Medulla oblongata (tissue), 1 donor: ENCODE results near the gene AXL.
A peak's percentile ranks its signal among the peaks of the same experiment; 100 is the strongest.
"Not testable (repeated sequence)": the region's sequence is repeated elsewhere in the genome, so short reads cannot be mapped to it uniquely, and the experiment has no call there.

Source experiments
- DNase-seq: peaks from one replicate; pipeline ENCODE4 v3.0.0-alpha.2; 2015; ENCODE audit errors: extremely low spot score

AXL gene

DNA sequence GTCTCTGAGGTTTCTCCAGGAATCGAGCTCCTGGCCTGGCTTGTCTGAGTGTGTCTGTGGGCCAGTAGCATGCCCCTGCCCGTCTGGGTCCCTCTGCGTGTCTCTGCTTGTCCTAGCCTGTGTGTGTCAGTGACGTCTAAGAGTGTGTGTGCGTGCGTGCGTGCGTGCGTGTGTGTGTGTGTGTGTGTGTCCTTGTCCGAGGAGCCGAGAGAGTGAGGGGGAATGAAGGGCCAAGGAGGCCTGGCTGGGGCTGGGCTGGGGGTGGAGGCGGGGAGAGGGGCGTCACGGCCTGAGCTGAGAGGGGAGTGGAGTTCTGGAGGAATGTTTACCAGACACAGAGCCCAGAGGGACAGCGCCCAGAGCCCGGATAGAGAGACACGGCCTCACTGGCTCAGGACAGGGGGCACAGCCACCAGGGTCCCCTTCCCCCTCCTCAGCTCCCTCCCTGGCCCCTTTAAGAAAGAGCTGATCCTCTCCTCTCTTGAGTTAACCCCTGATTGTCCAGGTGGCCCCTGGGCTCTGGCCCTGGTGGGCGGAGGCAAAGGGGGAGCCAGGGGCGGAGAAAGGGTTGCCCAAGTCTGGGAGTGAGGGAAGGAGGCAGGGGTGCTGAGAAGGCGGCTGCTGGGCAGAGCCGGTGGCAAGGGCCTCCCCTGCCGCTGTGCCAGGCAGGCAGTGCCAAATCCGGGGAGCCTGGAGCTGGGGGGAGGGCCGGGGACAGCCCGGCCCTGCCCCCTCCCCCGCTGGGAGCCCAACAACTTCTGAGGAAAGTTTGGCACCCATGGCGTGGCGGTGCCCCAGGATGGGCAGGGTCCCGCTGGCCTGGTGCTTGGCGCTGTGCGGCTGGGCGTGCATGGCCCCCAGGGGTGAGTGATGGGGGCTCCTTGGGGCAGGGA, at the start of gene AXL:
Gene AXL, plus strand, starts transcription at position 609 of the 893 bp plus-strand sequence. Its CDS starts 170 bp downstream, at position 779.
- peak; percentile 83 for DNase-seq

DNA sequence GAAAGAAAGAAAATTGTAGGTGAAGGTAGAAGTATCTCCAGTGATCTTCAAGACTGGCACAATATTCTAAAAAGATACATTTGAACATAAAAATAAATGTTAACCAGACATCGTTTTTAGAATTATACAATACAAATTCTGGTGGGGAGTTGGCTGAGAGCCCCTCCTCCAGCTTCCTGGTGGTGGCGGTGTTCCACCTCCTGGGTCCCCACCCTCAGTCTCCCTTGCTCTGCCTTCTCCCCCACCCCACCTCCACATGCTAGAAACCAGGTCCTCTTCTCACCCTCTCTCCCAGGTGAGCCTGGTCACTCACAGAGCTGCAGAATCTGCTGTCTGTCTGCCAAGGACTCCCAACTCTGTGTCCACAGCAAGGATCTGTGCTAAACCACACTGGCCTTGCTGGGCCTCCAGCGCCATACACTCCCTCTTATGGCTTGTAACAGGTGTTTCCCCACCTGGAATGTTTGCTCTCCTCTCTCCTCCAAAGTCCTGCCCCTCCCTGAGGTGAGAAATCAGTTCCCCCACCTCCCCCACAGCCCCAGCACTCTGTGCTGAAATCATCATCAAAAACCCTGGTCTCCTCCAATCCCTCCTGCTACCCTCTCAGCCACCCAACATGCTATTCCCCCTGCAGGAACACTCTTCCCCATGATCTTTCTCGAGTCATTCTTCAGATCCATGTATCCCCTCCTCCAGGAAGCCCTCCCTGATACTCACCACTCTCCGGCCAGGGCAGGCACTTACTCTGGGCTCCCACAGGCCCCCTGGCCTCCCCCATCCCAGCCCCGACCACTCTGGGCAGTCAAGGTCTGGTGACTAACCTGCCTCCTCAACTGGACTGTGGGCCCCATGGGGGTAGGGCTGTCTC, 46.5 kb upstream of the AXL start:
- DNase-seq, result no peak

DNA sequence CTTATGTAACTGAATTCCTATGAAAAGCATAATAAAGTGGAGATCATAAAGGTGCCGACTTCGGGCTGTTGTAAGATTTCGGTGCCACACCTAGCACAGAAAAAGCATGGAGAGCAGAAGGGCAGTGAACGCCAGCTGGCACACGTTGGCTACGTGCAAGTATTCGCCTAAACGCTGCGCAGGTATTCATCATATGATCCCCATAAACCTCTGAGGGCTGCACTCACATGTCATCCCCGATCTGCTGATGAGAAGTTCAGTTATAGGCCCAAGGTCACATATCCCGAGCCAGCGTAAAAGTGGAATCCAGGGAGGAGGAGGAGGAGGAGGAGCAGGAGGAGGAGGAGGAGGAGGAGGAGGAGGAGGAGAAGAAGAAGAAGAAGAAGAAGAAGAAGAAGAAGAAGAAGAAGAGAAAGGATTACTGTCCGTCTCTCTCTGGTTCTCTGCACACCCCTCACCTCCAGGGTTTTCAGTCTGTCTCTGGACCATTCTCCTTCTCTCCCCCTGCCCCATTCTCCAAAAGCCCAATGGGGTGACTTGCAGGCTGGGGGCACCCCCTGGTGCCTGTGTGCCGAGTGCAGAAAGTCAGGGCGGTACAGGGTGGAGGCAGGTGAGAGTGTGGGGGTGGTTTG, 44.6 kb upstream of the AXL start:
- DNase-seq, result no peak

DNA sequence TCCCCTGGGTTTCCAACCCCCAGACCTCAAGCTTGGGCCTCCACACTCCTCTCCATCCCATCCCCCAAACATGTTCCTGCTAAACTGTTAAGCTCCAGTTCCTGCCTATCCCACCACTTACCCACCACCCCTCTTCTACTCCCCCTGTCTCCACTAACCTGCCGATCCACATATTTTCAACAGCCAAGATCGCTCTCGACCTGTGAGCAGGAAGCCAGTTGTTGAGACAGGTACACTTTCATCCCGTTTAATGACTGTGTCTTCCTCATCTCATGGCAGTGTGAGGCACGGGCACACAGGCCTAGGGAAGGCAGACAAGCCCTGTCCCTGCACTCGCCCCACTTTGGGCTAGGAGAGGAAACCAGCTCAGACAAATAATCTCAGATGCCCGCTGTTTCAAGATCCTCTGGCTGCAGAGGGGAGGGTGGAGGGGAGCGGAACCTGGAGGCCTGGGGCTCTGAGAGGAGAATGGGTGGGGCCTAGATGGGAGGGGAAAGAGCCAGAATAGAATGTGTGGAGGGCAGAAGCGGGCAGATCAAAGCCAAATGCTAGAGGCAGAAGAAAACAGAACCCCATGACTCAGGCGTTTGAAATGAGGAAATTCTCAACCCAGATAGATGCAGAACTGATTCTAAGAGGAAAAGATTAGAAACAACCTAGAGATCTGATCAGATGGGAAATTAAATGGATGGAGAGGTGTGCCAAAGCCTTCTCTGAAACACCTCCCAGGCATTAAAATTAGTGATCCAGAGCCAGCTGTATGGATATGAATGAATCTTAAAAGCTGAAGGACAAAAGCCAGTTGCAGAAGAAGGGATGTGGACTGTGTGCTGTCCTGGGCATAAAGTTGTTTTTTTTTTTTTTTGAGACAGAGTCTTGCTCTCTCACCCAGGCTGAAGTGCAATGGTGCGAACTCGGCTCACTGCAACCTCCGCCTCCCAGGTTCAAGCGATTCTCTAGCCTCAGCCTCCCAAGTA, 42.9 kb upstream of the AXL start:
- peak; percentile 83 for DNase-seq

DNA sequence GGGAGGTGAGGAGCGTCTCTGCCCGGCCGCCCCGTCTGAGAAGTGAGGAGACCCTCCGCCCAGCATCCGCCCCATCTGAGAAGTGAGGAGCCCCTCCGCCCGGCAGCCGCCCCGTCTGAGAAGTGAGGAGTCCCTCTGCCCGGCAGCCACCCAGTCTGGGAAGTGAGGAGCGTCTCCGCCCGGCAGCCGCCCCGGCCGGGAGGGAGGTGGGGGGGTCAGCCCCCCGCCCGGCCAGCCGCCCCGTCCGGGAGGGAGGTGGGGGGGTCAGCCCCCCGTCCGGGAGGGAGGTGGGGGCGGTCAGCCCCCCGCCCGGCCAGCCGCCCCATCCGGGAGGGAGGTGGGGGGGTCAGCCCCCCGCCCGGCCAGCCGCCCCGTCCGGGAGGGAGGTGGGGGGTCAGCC, 38.9 kb upstream of the AXL start:
- not testable (repeated sequence) for DNase-seq

DNA sequence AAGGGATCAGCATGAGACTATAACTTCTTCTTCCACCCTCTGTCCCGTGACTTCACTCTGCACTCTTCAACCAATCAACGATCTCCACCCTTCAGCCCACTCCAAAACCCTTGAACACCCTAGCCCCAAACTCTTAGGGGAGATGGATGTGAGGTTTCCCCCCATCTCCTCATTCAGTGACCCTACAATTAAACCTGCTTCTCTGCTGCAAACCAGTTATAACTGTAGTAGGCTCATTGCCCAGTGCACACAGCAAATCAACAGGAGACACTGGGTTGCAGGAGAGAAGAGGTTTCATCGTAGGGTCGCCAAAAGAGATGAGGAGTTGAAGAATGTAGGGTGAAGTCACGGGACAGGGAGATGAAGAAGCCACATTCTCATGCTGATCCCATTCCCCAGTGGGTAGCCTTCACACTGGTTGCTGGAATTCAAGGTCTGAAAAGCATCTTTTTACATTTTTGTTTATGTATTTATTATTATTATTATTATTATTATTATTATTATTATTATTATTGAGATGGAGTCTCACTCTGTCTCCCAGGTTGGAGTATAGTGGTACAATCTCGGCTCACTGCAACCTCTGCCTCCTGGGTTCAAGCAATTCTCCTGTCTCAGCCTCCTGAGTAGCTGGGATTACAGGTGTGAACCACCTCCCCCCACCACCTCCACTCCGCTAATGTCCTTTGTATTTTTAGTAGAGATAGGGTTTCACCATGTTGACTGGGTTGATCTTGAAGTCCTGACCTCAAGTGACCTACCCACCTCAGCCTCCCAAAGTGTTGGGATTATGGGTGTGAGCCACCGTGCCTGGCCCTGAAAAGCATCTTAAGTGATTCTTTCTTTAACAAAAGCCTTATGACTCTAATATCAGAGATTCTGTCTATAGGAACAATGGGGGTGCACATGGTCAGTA, 31.8 kb upstream of the AXL start:
- no peak for DNase-seq

DNA sequence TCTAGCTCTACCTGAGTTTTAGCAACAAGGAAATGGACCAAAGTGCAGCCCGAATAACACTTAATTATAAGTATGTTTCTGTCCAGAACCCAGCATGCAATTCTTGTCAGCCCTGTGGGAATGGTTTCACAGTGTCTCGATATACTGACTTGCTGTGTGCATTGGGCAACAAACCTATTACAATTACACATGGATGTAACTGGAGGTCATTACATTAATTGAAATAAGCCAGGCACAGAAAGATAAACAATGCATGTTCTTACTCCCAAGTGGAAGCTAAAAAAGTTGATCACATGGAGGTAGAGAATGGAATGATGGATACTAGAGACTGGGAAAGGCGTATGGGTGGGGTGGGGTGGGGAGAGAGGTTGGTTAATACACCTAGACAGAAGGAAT, 31.1 kb upstream of the AXL start:
- DNase-seq, result no peak

DNA sequence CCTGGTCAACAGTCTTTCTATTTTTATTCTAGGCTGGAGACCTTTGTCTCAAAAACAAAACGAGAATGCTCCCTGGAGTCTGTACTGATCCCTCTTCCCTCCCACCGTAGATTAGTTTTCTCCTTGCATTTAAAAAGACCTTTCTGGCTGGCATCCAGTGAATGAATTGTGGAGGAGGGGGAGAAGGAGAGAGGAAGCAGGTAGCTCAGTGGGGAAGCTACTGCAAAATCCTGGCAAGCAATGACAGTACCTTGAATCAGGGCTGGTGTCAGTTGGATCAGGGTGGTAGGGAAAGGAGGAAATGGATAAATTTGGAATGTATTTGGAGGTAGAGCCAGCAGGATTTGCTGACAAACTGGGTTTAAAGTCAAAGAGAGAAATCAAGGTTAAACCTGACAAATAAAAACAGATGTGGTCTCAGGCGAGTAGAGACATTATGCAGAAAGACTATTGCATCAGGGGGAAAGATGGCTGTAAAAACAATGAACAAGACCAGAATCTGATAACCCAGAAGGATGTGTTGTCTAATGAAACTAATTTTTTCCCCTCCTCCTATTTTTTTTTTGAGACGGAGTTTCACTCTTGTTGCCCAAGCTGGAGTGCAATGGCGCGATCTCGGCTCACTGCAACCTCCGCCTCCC, 29.5 kb upstream of the AXL start:
- no peak for DNase-seq

DNA sequence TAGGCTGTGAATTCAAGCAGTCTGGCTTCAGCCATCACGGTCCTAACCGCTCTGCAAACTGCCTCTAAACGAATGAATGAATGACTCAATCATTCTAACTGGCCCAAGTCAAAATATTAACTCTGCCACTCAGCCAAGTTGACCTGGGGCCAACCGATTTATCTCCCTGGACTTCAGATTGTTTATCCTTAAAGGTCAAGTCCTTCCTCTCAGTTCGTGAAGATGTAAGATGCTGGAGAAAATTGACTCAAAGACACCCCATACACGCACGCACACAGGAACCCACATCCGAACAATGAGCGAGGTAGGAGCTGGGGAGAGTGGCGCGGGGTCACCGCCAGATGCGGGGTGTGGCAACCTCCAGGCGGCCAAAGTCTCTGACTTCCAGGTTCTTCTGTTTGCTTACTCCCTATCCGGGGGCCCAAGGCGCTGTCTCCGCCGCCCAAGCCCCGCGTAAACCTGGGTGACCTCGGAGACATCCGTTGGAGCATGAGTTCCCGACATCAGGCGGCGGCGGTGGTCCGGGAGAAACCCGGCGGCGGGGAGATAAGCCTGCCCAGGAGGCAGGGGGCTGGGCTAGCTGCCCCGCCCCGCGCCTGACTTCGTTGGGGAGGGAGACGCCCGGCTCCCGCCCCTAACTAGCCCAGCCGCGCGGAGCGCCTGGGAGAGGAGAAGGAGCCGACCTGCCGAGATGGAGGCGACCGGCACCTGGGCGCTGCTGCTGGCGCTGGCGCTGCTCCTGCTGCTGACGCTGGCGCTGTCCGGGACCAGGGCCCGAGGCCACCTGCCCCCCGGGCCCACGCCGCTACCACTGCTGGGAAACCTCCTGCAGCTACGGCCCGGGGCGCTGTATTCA, 26.2 kb upstream of the AXL start, which contains the start of gene CYP2S1:
Gene CYP2S1, plus strand, starts transcription at position 646 of the 856 bp plus-strand sequence. Its CDS starts 46 bp downstream, at position 692.
- no peak for DNase-seq

DNA sequence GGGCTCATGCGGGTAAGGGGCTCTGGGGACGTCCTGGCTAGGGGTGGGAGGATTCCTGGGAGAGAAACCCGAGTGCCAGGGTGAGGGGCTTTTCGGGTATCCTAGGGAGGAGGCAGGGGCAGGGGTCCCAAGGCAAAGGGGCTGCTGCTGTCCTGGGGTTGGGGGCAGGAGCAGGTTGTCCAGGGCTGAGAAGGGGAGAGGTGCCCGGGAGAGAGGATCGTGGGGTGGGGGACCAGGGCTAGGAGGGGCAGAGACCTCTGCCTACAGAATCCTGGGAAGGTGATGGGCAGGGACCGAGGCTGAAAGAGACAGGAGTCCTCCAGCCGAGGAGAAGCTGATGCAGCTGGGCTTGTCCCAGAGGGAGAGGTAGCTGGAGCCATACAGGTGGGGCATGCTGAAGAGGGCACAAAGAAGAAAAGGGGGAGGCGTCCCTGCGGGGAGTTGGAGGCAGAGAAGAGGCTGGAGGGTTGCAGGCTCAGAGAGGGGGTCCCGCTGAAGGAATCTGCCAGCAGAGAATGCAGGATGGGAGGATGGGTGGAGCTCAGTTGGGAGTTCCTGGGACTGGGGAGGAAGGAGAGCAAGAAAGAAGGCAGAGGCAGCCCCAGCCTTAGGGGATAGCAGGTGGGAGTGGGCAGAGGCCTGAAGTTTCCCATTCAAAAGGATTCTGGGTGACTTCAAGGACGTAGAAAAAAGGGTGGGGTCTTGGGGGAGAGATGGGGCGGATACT, 25.4 kb upstream of the AXL start:
- no peak for DNase-seq

DNA sequence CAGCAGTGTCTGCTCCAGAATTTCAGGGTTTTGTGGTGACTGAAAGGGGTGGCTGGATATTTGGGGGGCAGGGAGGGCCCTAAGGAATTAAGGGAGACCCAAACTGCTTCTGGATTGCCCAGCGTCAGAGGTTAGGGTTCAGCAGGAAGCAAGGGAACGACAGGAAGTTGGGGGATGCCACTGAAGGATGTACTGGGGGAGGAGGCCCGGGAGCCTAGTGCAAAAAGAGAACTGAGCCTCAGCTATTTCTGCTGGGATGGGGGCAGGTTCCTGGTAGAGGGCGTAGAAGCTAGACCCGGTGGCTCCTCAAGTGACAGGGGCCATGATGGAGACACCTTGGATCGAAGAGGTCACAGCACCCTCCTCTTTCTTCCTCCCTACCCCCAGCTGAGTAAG, 24.9 kb upstream of the AXL start:
- DNase-seq, result no peak

DNA sequence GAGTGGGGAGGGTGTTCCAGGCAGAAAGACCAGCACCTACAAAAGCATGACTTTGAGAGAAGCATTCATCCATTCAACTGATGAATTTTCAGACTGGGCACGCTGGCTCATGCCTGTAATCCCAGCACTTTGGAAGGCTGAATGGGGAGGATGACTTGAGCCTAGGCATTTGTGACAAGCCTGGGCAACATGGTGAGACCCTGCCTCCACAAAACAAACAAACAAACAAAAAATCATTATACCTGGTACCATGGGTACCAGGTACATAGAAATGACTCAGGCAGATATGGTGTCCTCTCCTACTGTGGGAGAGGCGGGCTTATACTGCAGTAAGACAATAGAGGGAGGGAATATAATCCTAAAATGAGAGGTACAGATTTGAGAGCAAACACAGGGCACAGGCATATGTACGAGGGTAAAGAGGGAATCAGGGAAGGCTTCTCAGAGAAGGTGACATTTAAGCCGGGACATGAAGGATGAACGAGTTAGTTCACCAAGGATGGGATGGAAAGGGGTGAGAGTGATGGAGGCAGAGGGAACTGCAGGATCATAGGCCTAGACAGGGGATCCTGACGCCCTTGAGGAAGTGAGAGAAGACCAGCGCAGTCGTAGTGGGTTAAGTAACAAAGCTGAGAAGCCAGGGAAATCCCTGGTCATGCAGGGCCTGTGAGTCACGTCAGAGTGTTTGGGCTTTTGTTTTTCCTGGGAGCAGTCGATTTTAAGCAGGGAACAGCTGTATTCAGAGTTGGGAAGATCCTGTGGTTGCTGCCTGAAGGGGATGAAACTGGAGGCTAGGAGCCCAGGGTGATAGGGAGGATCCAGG, 23.1 kb upstream of the AXL start:
- peak; percentile 40 for DNase-seq

DNA sequence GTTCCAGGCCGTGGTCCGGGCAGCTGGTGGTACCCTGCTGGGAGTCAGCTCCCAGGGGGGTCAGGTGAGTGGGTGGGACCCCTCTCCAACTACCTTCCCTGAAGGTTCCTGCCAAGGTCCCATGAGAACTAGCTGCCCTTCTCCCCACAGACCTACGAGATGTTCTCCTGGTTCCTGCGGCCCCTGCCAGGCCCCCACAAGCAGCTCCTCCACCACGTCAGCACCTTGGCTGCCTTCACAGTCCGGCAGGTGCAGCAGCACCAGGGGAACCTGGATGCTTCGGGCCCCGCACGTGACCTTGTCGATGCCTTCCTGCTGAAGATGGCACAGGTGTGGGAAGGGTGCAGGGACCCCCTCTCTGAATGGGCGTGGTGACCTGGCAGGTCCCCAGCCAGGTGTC, 20.5 kb upstream of the AXL start:
- no peak for DNase-seq

DNA sequence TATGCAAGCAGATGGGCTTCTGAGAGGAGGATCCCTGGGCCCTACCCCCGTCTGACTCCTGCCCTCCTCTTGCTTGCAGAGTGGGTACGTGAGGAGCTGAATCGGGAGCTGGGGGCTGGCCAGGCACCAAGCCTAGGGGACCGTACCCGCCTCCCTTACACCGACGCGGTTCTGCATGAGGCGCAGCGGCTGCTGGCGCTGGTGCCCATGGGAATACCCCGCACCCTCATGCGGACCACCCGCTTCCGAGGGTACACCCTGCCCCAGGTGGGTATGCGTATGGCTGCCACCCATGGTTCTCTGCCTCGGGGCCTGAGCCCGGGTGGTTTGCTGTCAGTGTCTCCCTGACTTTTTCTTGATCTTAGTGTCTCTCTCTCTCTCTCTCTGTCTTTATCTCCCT, 15.7 kb upstream of the AXL start:
- DNase-seq, result no peak

DNA sequence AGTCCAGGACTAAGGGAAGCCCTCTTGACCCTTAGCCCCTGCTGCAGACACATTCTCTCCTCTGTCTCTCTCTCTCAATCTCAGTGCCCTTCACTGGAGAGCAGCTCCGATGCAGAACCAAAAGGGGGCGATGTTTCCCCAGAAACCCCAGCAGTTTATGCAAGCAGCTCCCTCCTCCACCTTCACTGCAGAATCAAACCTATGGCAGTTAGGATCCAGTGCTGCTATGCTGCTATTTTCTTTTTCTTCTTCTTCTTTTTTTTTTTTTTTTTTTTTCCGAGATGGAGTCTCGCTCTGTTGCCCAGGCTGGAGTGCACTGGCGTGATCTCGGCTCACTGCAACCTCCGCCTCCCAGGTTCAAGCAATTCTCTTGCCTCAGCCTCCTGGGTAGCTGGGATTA, 14.7 kb upstream of the AXL start:
- DNase-seq, result peak; percentile 93

DNA sequence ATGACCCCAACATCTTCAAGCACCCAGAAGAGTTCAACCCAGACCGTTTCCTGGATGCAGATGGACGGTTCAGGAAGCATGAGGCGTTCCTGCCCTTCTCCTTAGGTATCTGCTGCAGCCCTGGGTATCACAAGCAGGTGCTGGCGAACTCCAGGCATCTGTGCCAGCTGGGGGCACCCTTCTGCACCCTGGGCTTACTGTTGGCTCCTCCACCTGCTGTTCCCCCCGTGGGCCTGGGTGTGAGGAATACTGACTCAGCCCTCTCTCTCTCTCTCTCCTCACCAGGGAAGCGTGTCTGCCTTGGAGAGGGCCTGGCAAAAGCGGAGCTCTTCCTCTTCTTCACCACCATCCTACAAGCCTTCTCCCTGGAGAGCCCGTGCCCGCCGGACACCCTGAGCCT, 13.0 kb upstream of the AXL start:
- no peak for DNase-seq

DNA sequence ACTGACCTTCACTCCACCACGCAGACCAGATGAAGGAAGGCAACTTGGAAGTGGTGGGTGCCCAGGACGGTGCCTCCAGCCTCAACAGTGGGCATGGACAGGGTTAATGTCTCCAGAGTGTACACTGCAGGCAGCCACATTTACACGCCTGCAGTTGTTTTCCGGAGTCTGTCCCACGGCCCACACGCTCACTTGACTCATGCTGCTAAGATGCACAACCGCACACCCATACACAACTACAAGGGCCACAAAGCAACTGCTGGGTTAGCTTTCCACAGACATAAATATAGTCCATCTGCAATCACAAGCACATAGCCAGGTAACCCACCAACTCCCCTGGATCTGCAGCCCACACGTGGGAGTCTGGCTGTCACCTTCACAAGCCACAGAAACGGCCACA, 12.6 kb upstream of the AXL start:
- DNase-seq, result no peak
